ENCODE results near the gene ECE1. TPM values are rescaled to one million over a fixed set of nuclear protein-coding genes. Genes with fewer than 3 reads are reported as not detected.

ECE1 gene
- total and polyA plus RNA-seq, 7 experiments from 2014 or later = 21.3 to 97.4 (median 71.2) TPM

- ChIA-PET CTCF (interaction anchor here (0.5 kb wide), 1 partner anchor 39 kb away, joined by 3 read pairs; no protein-coding TSS in a partner anchor), POLR2A (interaction anchor here (23.1 kb wide), 1 partner anchor 24 kb away, joined by 427 read pairs; the partner anchor contains the start of gene ECE1)
- Mint-ChIP-seq H3K9me3 (no peaks in the 10 kb centered on the region), H3K4me1 (peaks cover 31 to 71% (median 53%) of the 10 kb centered on the region in 7 donors), H3K4me3 (peak overlapping the region in 1 of 10 donors; percentile 31), H3K27me3 (no peaks in the 10 kb centered on the region), H3K27ac (peak overlapping the region in 2 of 9 donors; percentile 52 to 66), H3K36me3 (peaks cover 4 to 24% (median 4%) of the 10 kb centered on the region in 5 donors)
- no peaks in the 10 kb centered on the region for H3K9me3 ChIP-seq (ENCODE audit: control insufficient read depth in 2 of 3, low read length in 3 of 3)
- DNase-seq = no peak
- no peak overlapping the region for H3K27ac ChIP-seq (ENCODE audit: low read depth, low read length)
- H3K4me3 ChIP-seq (ENCODE audit: low read length) = no peak overlapping the region
- peaks cover 6 to 19% of the 10 kb centered on the region in 2 donors for H3K4me1 ChIP-seq (ENCODE audit: control insufficient read depth in 2 of 2, insufficient read depth in 2 of 2, low read length in 2 of 2)
- peaks cover 0 to 10% (median 0%) of the 10 kb centered on the region in 3 experiments for H3K36me3 ChIP-seq (ENCODE audit: control insufficient read depth in 2 of 3, insufficient read depth in 3 of 3, low read length in 3 of 3)
- no peak for ATAC-seq
- H3K27me3 ChIP-seq (ENCODE audit: control insufficient read depth in 2 of 2, insufficient read depth in 2 of 2, low read length in 2 of 2) = no peaks in the 10 kb centered on the region
- intact Hi-C loops (cut with micrococcal nuclease) = no loop called here
These were observed 27.9 kb upstream of the ECE1 start for GRCh38 chr1:21318057-21318713.

GRCh38 chr1:21317690-21318043, 27.4 kb upstream of the ECE1 start:
- H3K9me3 Mint-ChIP-seq = no peaks in the 10 kb centered on the region

GRCh38 chr1:21317035-21317689, 26.9 kb upstream of the ECE1 start:
- Mint-ChIP-seq H3K4me3 (no peak overlapping the region), H3K9me3 (no peaks in the 10 kb centered on the region), H3K27ac (peak overlapping the region in 3 of 9 donors; percentile 32 to 73 (median 59)), H3K27me3 (no peaks in the 10 kb centered on the region), H3K36me3 (peaks cover 4 to 24% (median 4%) of the 10 kb centered on the region in 5 donors), H3K4me1 (peaks cover 26 to 68% (median 51%) of the 10 kb centered on the region in 7 donors)
- Histone ChIP-seq H3K4me3 (ENCODE audit: low read length) (no peak overlapping the region), H3K4me1 (ENCODE audit: control insufficient read depth in 2 of 2, insufficient read depth in 2 of 2, low read length in 2 of 2) (peaks cover 0 to 9% of the 10 kb centered on the region in 2 donors), H3K9me3 (ENCODE audit: control insufficient read depth in 2 of 3, low read length in 3 of 3) (no peaks in the 10 kb centered on the region), H3K27me3 (ENCODE audit: control insufficient read depth in 2 of 2, insufficient read depth in 2 of 2, low read length in 2 of 2) (no peaks in the 10 kb centered on the region), H3K27ac (ENCODE audit: low read depth, low read length) (no peak overlapping the region), H3K36me3 (ENCODE audit: control insufficient read depth in 2 of 3, insufficient read depth in 3 of 3, low read length in 3 of 3) (peaks cover 0 to 10% (median 0%) of the 10 kb centered on the region in 3 experiments)
- CTCF ChIA-PET = no interaction called here
- DNase-seq (peak in 1 of 9 donors; percentile 26), ATAC-seq (peak; percentile 83)
- intact Hi-C loops (cut with micrococcal nuclease) = no loop called here
- POLR2A ChIA-PET = interaction anchor here (0.8 to 23.1 kb wide), 2 partner anchors 17 to 23 kb away, joined by 4 to 427 read pairs; partner anchors contain the start of gene ECE1

More at GRCh38 chr1:21317690-21318043, 27.4 kb upstream of the ECE1 start:
- Histone ChIP-seq H3K27ac (ENCODE audit: low read depth, low read length) (no peak overlapping the region), H3K4me3 (ENCODE audit: low read length) (no peak overlapping the region), H3K27me3 (ENCODE audit: control insufficient read depth in 2 of 2, insufficient read depth in 2 of 2, low read length in 2 of 2) (no peaks in the 10 kb centered on the region), H3K36me3 (ENCODE audit: control insufficient read depth in 2 of 3, insufficient read depth in 3 of 3, low read length in 3 of 3) (peaks cover 0 to 10% (median 0%) of the 10 kb centered on the region in 3 experiments), H3K4me1 (ENCODE audit: control insufficient read depth in 2 of 2, insufficient read depth in 2 of 2, low read length in 2 of 2) (peaks cover 4 to 14% of the 10 kb centered on the region in 2 donors), H3K9me3 (ENCODE audit: control insufficient read depth in 2 of 3, low read length in 3 of 3) (no peaks in the 10 kb centered on the region)
- peaks cover 30 to 71% (median 53%) of the 10 kb centered on the region in 7 donors for H3K4me1 Mint-ChIP-seq
- ATAC-seq (no peak), DNase-seq (no peak)
- POLR2A ChIA-PET = interaction anchor here (23.1 kb wide), 1 partner anchor 24 kb away, joined by 427 read pairs; the partner anchor contains the start of gene ECE1
- peaks cover 4 to 24% (median 4%) of the 10 kb centered on the region in 5 donors for H3K36me3 Mint-ChIP-seq
- CTCF ChIA-PET = no interaction called here
- H3K4me3 Mint-ChIP-seq = no peak overlapping the region
- H3K27ac Mint-ChIP-seq = peak overlapping the region in 1 of 9 donors; percentile 66
- intact Hi-C loops (cut with micrococcal nuclease) = no loop called here
- no peaks in the 10 kb centered on the region for H3K27me3 Mint-ChIP-seq

- H3K9me3 Mint-ChIP-seq = no peaks in the 10 kb centered on the region
- intact Hi-C loops (cut with micrococcal nuclease) = no loop called here
- peak overlapping the region in 6 of 9 donors; percentile 6 to 91 (median 32) for H3K27ac Mint-ChIP-seq
- H3K4me1 ChIP-seq (ENCODE audit: control insufficient read depth in 2 of 2, insufficient read depth in 2 of 2, low read length in 2 of 2) = peaks cover 0 to 12% of the 10 kb centered on the region in 2 donors
- peaks cover 4 to 26% (median 11%) of the 10 kb centered on the region in 5 donors for H3K36me3 Mint-ChIP-seq
- ATAC-seq (no peak), DNase-seq (no peak)
- no peaks in the 10 kb centered on the region for H3K27me3 Mint-ChIP-seq
- H3K4me3 ChIP-seq (ENCODE audit: low read length) = no peak overlapping the region
- H3K4me3 Mint-ChIP-seq = peak overlapping the region in 1 of 10 donors; percentile 8
- H3K27me3 ChIP-seq (ENCODE audit: control insufficient read depth in 2 of 2, insufficient read depth in 2 of 2, low read length in 2 of 2) = no peaks in the 10 kb centered on the region
- peaks cover 0 to 10% (median 0%) of the 10 kb centered on the region in 3 experiments for H3K36me3 ChIP-seq (ENCODE audit: control insufficient read depth in 2 of 3, insufficient read depth in 3 of 3, low read length in 3 of 3)
- no peaks in the 10 kb centered on the region for H3K9me3 ChIP-seq (ENCODE audit: control insufficient read depth in 2 of 3, low read length in 3 of 3)
- H3K27ac ChIP-seq (ENCODE audit: low read depth, low read length) = no peak overlapping the region
- ChIA-PET POLR2A (interaction anchor here (0.9 to 23.1 kb wide), 6 partner anchors 8 to 53 kb away, joined by 3 to 427 read pairs (median 6); partner anchors contain the start of gene ECE1), CTCF (interaction anchor here (0.9 to 1.6 kb wide), 2 partner anchors 16 to 54 kb away, joined by 3 to 5 read pairs; no protein-coding TSS in a partner anchor)
- peaks cover 32 to 62% (median 48%) of the 10 kb centered on the region in 7 donors for H3K4me1 Mint-ChIP-seq
These were observed 24.6 kb upstream of the ECE1 start for GRCh38 chr1:21314743-21315396.

- Mint-ChIP-seq H3K4me3 (no peak overlapping the region), H3K4me1 (peaks cover 33 to 64% (median 46%) of the 10 kb centered on the region in 7 donors), H3K27ac (peak overlapping the region in 7 of 9 donors; percentile 6 to 91 (median 31)), H3K9me3 (no peaks in the 10 kb centered on the region), H3K36me3 (peaks cover 4 to 22% (median 11%) of the 10 kb centered on the region in 5 donors), H3K27me3 (no peaks in the 10 kb centered on the region)
- Histone ChIP-seq H3K27ac (ENCODE audit: low read depth, low read length) (no peak overlapping the region), H3K9me3 (ENCODE audit: control insufficient read depth in 2 of 3, low read length in 3 of 3) (no peaks in the 10 kb centered on the region), H3K4me1 (ENCODE audit: control insufficient read depth in 2 of 2, insufficient read depth in 2 of 2, low read length in 2 of 2) (peaks cover 0 to 15% of the 10 kb centered on the region in 2 donors), H3K27me3 (ENCODE audit: control insufficient read depth in 2 of 2, insufficient read depth in 2 of 2, low read length in 2 of 2) (no peaks in the 10 kb centered on the region), H3K4me3 (ENCODE audit: low read length) (no peak overlapping the region), H3K36me3 (ENCODE audit: control insufficient read depth in 2 of 3, insufficient read depth in 3 of 3, low read length in 3 of 3) (peaks cover 0 to 10% (median 4%) of the 10 kb centered on the region in 3 experiments)
- ChIA-PET POLR2A (interaction anchor here (1.1 to 23.1 kb wide), 4 partner anchors 8 to 54 kb away, joined by 4 to 427 read pairs (median 10); partner anchors contain the start of gene ECE1), CTCF (interaction anchor here (0.6 to 3.0 kb wide), 5 partner anchors 11 to 54 kb away, joined by 3 to 8 read pairs (median 4); no protein-coding TSS in a partner anchor)
- ATAC-seq (no peak), DNase-seq (no peak)
- intact Hi-C loops (cut with micrococcal nuclease) = no loop called here
These were observed 23.8 kb upstream of the ECE1 start for GRCh38 chr1:21313886-21314721.

All from naive thymus-derived CD4-positive, alpha-beta T cell (primary cell).